GM21390 (cell line): ENCODE data around the gene HES6.
A peak's percentile ranks its signal among the peaks of the same experiment; 100 is the strongest.

Source experiments
- ATAC-seq: cut with Tn5 transposase; IDR thresholded peaks from one replicate; pipeline ENCODE4 v1.9.1; 2021; ENCODE audit not compliant: unreplicated experiment

HES6 gene

GRCh38 chr2:238237431-238238135 is 2.3 kb downstream of the HES6 start:
- no peak for ATAC-seq

- ATAC-seq = no peak
Measured at GRCh38 chr2:238236571-238236970, 3.3 kb downstream of the HES6 start.

DNA sequence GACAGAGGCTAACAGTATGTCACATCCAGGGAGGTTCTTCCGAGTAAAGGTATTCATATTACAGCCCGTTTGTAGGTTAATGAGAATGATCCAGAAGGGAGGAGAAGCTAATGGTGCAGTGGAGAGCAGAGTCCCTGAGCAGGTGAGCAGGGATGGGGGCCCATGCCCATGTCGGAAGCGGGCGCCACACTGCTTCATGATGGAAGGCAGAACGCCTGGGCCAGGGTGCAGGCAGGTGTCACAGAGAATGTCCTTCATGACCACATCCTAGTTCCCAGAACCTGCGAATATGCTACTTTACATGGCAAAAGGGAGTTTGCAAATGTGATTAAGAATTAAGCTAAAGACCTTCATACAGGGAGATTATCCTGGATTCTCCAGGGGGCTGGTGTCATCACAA is 4.0 kb downstream of the HES6 start:
- ATAC-seq = no peak

GRCh38 chr2:238235331-238235732 is 4.5 kb downstream of the HES6 start:
- ATAC-seq = no peak

DNA sequence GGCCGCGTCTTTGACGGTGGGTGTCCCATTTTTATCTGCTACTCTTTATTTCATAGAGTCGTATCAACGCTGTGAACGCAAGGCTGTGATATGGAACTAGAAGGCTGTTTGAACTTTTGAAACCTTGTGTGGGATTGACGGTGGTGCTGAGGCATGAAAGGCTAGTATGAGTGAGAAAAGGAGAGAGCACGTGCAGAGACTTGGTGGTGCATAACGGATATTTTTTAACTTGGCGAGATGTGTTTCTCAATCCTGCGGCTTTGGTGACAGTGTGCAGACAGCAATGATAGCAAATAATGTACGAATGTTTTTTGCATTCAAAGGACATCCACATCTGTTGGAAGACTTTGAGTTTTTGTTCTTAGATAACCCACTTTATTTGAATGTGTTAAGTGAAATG is 6.2 kb downstream of the HES6 start:
- ATAC-seq = no peak

GRCh38 chr2:238231809-238232208 is 8.0 kb downstream of the HES6 start:
- no peak for ATAC-seq

- peak; percentile 57 for ATAC-seq
Measured at GRCh38 chr2:238231251-238231793, 8.5 kb downstream of the HES6 start.

- no peak for ATAC-seq
Measured at GRCh38 chr2:238230699-238231098, 9.1 kb downstream of the HES6 start.

DNA sequence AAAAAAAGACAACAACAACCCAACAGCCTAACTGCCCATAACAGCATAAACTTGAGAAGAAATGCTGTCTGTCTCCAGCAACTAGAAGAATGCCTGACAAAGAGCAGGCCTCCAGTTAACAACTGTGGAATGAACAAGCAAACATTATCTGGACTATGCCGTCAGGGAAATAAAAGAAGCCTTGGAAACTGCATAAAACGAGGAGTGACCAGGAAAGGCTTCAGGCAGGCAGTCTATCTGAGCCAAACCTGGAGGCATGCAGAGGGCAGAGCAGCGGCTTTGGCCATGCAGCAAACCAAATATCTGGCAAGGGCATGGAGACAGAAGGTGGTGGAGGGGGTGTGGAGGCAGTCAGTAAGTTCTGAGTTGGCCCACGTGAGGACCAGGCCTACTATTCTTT is 11.1 kb downstream of the HES6 start:
- ATAC-seq = no peak

DNA sequence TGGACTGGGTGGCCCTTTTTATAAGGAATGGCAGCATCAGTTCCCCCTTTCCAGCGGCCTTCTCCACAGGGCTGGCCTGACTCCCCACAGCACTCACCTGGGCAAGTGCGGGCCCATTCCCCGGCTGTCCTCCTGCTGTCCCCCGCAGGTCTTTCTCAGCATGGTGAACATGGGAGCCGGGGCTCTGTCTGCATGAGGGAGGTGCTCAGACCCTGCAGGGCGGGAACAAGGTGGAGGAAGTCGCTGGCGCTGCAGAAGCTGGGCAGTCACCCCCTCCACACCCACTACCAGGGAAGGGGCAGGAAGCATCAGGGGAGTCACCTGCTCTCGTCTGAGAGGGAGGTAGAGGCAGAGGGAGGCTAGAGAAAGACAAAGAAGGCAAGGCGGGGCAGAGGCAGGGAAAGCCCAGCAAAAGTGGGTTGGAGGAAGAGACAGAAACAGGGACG is 12.2 kb downstream of the HES6 start:
- no peak for ATAC-seq

DNA sequence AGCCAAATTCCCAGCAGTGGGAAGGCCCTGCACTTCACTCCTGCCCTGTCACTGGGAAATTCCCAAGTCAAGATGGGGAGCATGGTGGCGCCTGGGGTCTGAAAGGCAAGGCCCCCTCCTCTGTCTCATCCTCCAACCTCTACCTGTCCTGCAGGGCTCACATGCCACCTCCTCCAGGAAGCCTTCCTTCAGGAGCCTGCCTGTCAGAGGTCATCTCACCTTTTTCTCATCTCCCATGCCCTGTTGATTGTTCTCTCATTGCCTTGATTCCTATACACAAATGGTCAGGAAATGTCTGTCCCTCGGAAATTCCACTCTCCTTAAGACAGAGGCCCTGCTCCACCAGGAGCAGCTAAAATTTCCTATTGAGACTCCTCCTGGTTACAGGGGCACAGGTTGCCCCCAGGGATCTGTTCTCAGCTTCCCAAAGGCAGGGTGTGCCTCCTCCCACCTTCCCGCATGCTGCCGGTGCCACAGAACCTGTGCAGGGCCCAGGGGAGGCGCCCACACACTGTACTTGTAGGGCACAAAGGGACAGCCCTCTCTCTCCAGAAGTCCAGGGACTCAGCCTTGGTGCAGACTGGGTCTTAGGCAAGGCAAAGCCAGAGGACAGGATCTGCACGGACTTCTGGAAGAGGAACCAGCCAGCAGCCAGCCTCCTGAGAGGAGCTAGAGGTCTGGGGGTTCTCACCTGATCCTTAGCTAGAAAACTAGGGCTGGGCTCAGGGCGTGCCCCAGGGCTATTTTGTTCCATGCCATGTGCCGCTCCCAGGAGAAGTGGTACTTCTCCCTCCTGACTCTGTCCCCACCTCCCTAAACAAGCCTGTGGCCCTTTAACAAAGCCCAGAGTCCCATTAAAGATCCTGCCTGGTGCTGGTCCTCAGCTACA is 12.9 kb downstream of the HES6 start:
- no peak for ATAC-seq

GRCh38 chr2:238225911-238226697 is 13.7 kb downstream of the HES6 start:
- ATAC-seq = no peak

DNA sequence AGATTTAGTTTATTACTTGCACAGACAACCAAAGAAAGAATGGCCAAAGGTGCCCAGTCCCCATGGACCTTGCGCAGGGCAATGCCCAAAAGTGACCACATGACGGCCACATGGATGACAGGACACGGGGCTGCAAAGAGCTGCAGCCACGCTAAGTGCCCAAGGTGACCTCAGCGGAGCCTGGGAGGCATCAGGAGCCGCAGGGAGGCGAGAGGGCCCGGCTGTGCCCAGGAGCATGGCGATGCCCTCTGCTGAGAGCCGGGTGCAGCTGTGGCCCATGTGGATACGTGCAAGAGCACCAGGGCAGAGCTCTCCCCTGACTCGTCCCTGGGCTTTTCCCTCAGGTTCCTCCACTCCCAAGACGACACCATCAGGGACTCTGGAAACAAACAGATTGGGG is 14.7 kb downstream of the HES6 start:
- no peak for ATAC-seq

GRCh38 chr2:238224356-238225035 is 15.3 kb downstream of the HES6 start:
- no peak for ATAC-seq

GRCh38 chr2:238220892-238221521 is 18.8 kb downstream of the HES6 start:
- ATAC-seq = no peak

- ATAC-seq = no peak
Measured at GRCh38 chr2:238220274-238220891, 19.5 kb downstream of the HES6 start.

DNA sequence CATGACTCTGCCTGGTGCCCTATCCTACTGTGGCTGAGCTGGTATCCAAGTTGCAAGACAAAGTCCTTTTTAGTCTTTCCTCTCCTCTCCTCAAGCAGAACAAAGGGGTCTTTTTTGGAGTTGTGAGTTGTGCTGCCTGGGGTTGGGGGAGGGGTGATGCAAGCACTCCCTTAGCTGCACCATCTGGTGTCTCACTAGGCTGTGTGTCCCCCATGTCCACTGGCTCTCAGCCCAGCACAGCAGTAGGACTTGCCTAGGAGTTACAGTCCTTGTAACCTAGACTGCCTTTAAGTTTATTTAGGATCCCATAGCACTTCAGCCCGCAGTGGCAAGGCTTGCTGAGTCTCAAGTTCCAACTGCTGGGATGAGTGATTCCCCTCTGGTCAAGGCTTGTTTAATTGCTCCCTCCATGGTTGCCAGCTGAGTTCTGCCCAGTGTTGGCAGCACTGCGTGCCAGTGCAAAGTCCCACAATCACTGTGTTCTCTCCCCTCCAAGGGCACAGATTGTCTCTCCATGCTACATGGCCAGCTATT is 23.1 kb downstream of the HES6 start:
- no peak for ATAC-seq

GRCh38 chr2:238207006-238207405 is 32.8 kb downstream of the HES6 start:
- ATAC-seq = no peak

GRCh38 chr2:238203973-238204683 is 35.7 kb downstream of the HES6 start:
- ATAC-seq = no peak
